ENCODE data around the gene NAA15. TPM values are rescaled to one million over a fixed set of nuclear protein-coding genes. Genes with fewer than 3 reads are reported as not detected.

Gene NAA15
- total and polyA plus RNA-seq, 4 donors, result 6.7 to 18.2 (median 11.1) TPM

GRCh38 chr4:139368998-139369397 lies 67.7 kb downstream of the NAA15 start:
- H3K27me3 ChIP-seq (ENCODE audit: control insufficient read depth in 4 of 4, insufficient read depth in 4 of 4, low read length in 3 of 4), result no peaks in the 10 kb centered on the region
- no peak for DNase-seq (ENCODE audit: low spot score)
- no peaks in the 10 kb centered on the region for H3K9me3 ChIP-seq (ENCODE audit: control insufficient read depth in 4 of 4, low read length in 3 of 4)
- H3K36me3 ChIP-seq (ENCODE audit: control insufficient read depth in 4 of 4, insufficient read depth in 3 of 4, low read depth in 1 of 4, low read length in 3 of 4), result peaks cover 8 to 26% (median 9%) of the 10 kb centered on the region in 4 donors
- TF ChIP-seq CTCF (IDR thresholded peaks at IDR 0.05; ENCODE audit: low read depth, low read length, missing input control) (no peak), MAX (IDR thresholded peaks at IDR 0.05) (no peak), RAD21 (IDR thresholded peaks at IDR 0.05) (no peak), GABPA (IDR thresholded peaks at IDR 0.05 in 1 of 2, conservative IDR thresholded peaks at IDR 0.05 in 1 of 2) (no peak), ZBTB33 (IDR thresholded peaks at IDR 0.05) (no peak), YY1 (IDR thresholded peaks at IDR 0.05) (no peak), JUND (IDR thresholded peaks at IDR 0.05) (no peak), NR2F2 (IDR thresholded peaks at IDR 0.05) (no peak), ATF3 (IDR thresholded peaks at IDR 0.05) (no peak), HNF4G (IDR thresholded peaks at IDR 0.05) (no peak), FOXA2 (IDR thresholded peaks at IDR 0.05) (no peak), RXRA (IDR thresholded peaks at IDR 0.05) (no peak), EGR1 (IDR thresholded peaks at IDR 0.05; ENCODE audit: low read depth in 2 of 2) (no peak), HNF4A (conservative IDR thresholded peaks at IDR 0.05) (no peak), TAF1 (conservative IDR thresholded peaks at IDR 0.05) (no peak), REST (IDR thresholded peaks at IDR 0.05) (no peak), FOXA1 (IDR thresholded peaks at IDR 0.05) (no peak)
- no peak overlapping the region for H3K27ac ChIP-seq (ENCODE audit: low read depth in 1 of 2, low read length in 2 of 2)
- WGBS, result 86% methylated on average over 1 of the region's 1 CpG
- no peak overlapping the region for H3K9ac ChIP-seq (ENCODE audit: low read depth in 1 of 2, low read length in 2 of 2)
- H3K4me1 ChIP-seq (ENCODE audit: control insufficient read depth in 4 of 4, insufficient read depth in 4 of 4, low read length in 3 of 4), result no peaks in the 10 kb centered on the region
- H3K4me3 ChIP-seq (ENCODE audit: low read depth in 1 of 3, low read length in 3 of 3), result no peak overlapping the region

GRCh38 chr4:139374251-139374650 lies 72.9 kb downstream of the NAA15 start:
- Histone ChIP-seq H3K4me3 (ENCODE audit: low read depth in 1 of 3, low read length in 3 of 3) (no peak overlapping the region), H3K9ac (ENCODE audit: low read depth in 1 of 2, low read length in 2 of 2) (no peak overlapping the region), H3K9me3 (ENCODE audit: control insufficient read depth in 4 of 4, low read length in 3 of 4) (no peaks in the 10 kb centered on the region), H3K4me1 (ENCODE audit: control insufficient read depth in 4 of 4, insufficient read depth in 4 of 4, low read length in 3 of 4) (no peaks in the 10 kb centered on the region), H3K27ac (ENCODE audit: low read depth in 1 of 2, low read length in 2 of 2) (no peak overlapping the region), H3K27me3 (ENCODE audit: control insufficient read depth in 4 of 4, insufficient read depth in 4 of 4, low read length in 3 of 4) (no peaks in the 10 kb centered on the region), H3K36me3 (ENCODE audit: control insufficient read depth in 4 of 4, insufficient read depth in 3 of 4, low read depth in 1 of 4, low read length in 3 of 4) (peaks cover 5 to 26% (median 15%) of the 10 kb centered on the region in 4 donors)
- DNase-seq (ENCODE audit: low spot score), result no peak
- 99% methylated on average over 1 of the region's 1 CpG for WGBS
- no peak for TF ChIP-seq REST (IDR thresholded peaks at IDR 0.05)
- TF ChIP-seq NR2F2 (IDR thresholded peaks at IDR 0.05), result no peak
- TF ChIP-seq EGR1 (IDR thresholded peaks at IDR 0.05; ENCODE audit: low read depth in 2 of 2), result no peak
- TF ChIP-seq GABPA (IDR thresholded peaks at IDR 0.05 in 1 of 2, conservative IDR thresholded peaks at IDR 0.05 in 1 of 2), result no peak
- TF ChIP-seq ZBTB33 (IDR thresholded peaks at IDR 0.05), result no peak
- TF ChIP-seq JUND (IDR thresholded peaks at IDR 0.05), result no peak
- no peak for TF ChIP-seq SP1 (IDR thresholded peaks at IDR 0.05)
- no peak for TF ChIP-seq HNF4G (IDR thresholded peaks at IDR 0.05)
- TF ChIP-seq HNF4A (conservative IDR thresholded peaks at IDR 0.05), result no peak
- TF ChIP-seq FOXA2 (IDR thresholded peaks at IDR 0.05), result no peak
